Measurements from ENCODE around the gene ANKRD12. TPM values are rescaled to one million over a fixed set of nuclear protein-coding genes. Genes with fewer than 3 reads are reported as not detected.
A peak's percentile ranks its signal among the peaks of the same experiment; 100 is the strongest.

The ANKRD12 gene
- total and polyA plus RNA-seq, 2 of the 4 experiments (the other 2 are of a cell fraction), result 2.6 to 12.9 TPM

GRCh38 chr18:9092665-9093064 lies 43.9 kb upstream of the ANKRD12 start:
- Histone ChIP-seq H3K79me1 (ENCODE audit: low read depth in 1 of 2, low read length in 2 of 2) (0 out of 4 replicates have a peak, but pooled peaks cover 0 to 6% of the 10 kb centered on the region in 2 experiments), H3K4me1 (ENCODE audit: control insufficient read depth, insufficient read depth, low read length) (peaks cover 13% of the 10 kb centered on the region), H3K9me3 (ENCODE audit: control insufficient read depth, insufficient read depth, low read length) (no peaks in the 10 kb centered on the region), H2AFZ (replicated peaks; ENCODE audit: low read length, poor library complexity) (no peak overlapping the region), H2BK120ac (ENCODE audit: low read depth, low read length) (peak overlapping the region; percentile 20; the same call in 1 of the 2 replicates), H3K4me3 (ENCODE audit: insufficient read depth, low read depth, low read length) (no peak overlapping the region), H2BK15ac (ENCODE audit: low read depth, low read length) (no peak overlapping the region), H3K23ac (ENCODE audit: low read depth, low read length) (no peak overlapping the region), H3K4me2 (ENCODE audit: low read depth, low read length) (no peak overlapping the region), H3K9me1 (ENCODE audit: insufficient read depth, low read length) (peaks cover 18% of the 10 kb centered on the region), H4K5ac (ENCODE audit: low read depth, low read length) (peak overlapping the region; percentile 2; the same call in 1 of the 2 replicates), H2AK9ac (replicated peaks; ENCODE audit: low read depth, low read length, poor library complexity) (no peak overlapping the region), H3K36me3 (ENCODE audit: control insufficient read depth, insufficient read depth, low read length) (no peaks in the 10 kb centered on the region), H2AK5ac (ENCODE audit: low read depth, low read length) (peak overlapping the region; percentile 0; the same call in 1 of the 2 replicates), H3K27me3 (ENCODE audit: control insufficient read depth, insufficient read depth, low read length) (no peaks in the 10 kb centered on the region), H2BK20ac (ENCODE audit: low read depth, low read length) (peak overlapping the region; percentile 52; the same call in 1 of the 2 replicates), H3K18ac (ENCODE audit: low read depth, low read length) (peak overlapping the region; percentile 24; the same call in 1 of the 2 replicates), H3K4ac (ENCODE audit: low read depth, low read length) (peak overlapping the region; percentile 36; the same call in 1 of the 2 replicates), H4K20me1 (ENCODE audit: insufficient read depth, low read length) (no peaks in the 10 kb centered on the region), H3K9ac (ENCODE audit: low read depth, low read length) (no peak overlapping the region), H4K8ac (ENCODE audit: low read depth in 2 of 2, low read length in 2 of 2) (no peak overlapping the region; a peak in 1 of 4 replicates), H3K56ac (ENCODE audit: extremely low read depth, insufficient read depth, low read length) (no peak overlapping the region), H3K27ac (ENCODE audit: insufficient read depth, low read length) (no peak overlapping the region), H2BK5ac (ENCODE audit: low read depth, low read length, poor library complexity, severe bottlenecking) (peak overlapping the region; percentile 42), H4K91ac (ENCODE audit: insufficient read depth, low read depth, low read length) (no peak overlapping the region), H3K14ac (replicated peaks; ENCODE audit: low read depth, low read length) (0 out of 2 replicates have a peak overlapping the region, but pooled peaks have one; percentile 20)
- BruUV-seq (replicated peaks), result no TSS peak
- CTCF ChIA-PET, result no interaction called here
- 100% methylated on average over 2 of the region's 2 CpGs; no CpG with 5 or more reads in 1 of the 2 experiments for WGBS, 2 experiments (ENCODE audit: extremely low coverage in 2 of 2, insufficient read length in 1 of 2)
- in situ Hi-C loops (cut with MboI; ENCODE audit: low sequenced_read_pairs), result no loop called here
- no peak for TF ChIP-seq CTCF (conservative IDR thresholded peaks at IDR 0.05; ENCODE audit: low read depth, low read length)
- TF ChIP-seq NFE2L2 (IDR thresholded peaks at IDR 0.05; ENCODE audit: low read depth, low read length), result no peak
- no peak for TF ChIP-seq RAD21 (IDR thresholded peaks at IDR 0.05; ENCODE audit: low read length)
- TF ChIP-seq USF2 (IDR thresholded peaks at IDR 0.05; ENCODE audit: low read depth, low read length), result no peak
- no peak for TF ChIP-seq POLR2A (IDR thresholded peaks at IDR 0.05; ENCODE audit: low read depth, low read length)
- TF ChIP-seq CEBPB (IDR thresholded peaks at IDR 0.05; ENCODE audit: low read depth, low read length), result no peak
- TF ChIP-seq FOS (IDR thresholded peaks at IDR 0.05; ENCODE audit: low read depth, low read length), result no peak
- TF ChIP-seq RCOR1 (IDR thresholded peaks at IDR 0.05; ENCODE audit: insufficient replicate concordance, low read length), result no peak
- TF ChIP-seq MXI1 (IDR thresholded peaks at IDR 0.05; ENCODE audit: borderline replicate concordance, low read depth, low read length), result no peak
- dilution Hi-C loops (cut with HindIII; ENCODE audit: low sequenced_read_pairs, unreplicated experiment), result no loop called here
- intact Hi-C loops (cut with micrococcal nuclease), result no loop called here
- POLR2A ChIA-PET (ENCODE audit: unreplicated experiment), result no interaction called here
- no peak for ATAC-seq (ENCODE audit: low read depth)
- DNase-seq, result no peak
